ENCODE results near the gene SCN7A.

SCN7A gene

GRCh38 chr2:166388481-166389070, 105.5 kb downstream of the SCN7A start:
- TF ChIP-seq CTCF (IDR thresholded peaks at IDR 0.05): no peak

GRCh38 chr2:166385313-166385712, 108.7 kb downstream of the SCN7A start:
- TF ChIP-seq CTCF (IDR thresholded peaks at IDR 0.05): no peak

GRCh38 chr2:166384774-166385173, 109.3 kb downstream of the SCN7A start:
- TF ChIP-seq CTCF (IDR thresholded peaks at IDR 0.05): peak; percentile 35; the same call in 1 of the 2 replicates

GRCh38 chr2:166382448-166382847, 111.6 kb downstream of the SCN7A start:
- TF ChIP-seq CTCF (IDR thresholded peaks at IDR 0.05): no peak

- TF ChIP-seq CTCF (IDR thresholded peaks at IDR 0.05): no peak
These were observed 113.4 kb downstream of the SCN7A start for GRCh38 chr2:166380615-166381014.

GRCh38 chr2:166376873-166377272, 117.2 kb downstream of the SCN7A start:
- no peak for TF ChIP-seq CTCF (IDR thresholded peaks at IDR 0.05)

- no peak for TF ChIP-seq CTCF (IDR thresholded peaks at IDR 0.05)
These were observed 117.6 kb downstream of the SCN7A start for GRCh38 chr2:166376488-166376828.
